GM23338 (cell line): ENCODE data around the gene FUT7. TPM values are rescaled to one million over a fixed set of nuclear protein-coding genes. Genes with fewer than 3 reads are reported as not detected.

ENCODE experiments used
- ATAC-seq: fragments of 200-7000 bp; cut with Tn5 transposase; 3 replicates; pipeline ENCODE4 v1.9.1; 2020
- DNase-seq: peaks from one replicate; pipeline ENCODE4 v3.0.0-alpha.2; 2015; ENCODE audit warnings: low spot score
- H2AFZ ChIP-seq: fragments of 200-600 bp; sonication (generic); 2 replicates; pipeline ENCODE4 v1.8.0; 2016; ENCODE audit warnings: antibody characterized with exemption, mild to moderate bottlenecking, moderate library complexity
- H3F3A ChIP-seq: fragments of 200-600 bp; sonication (generic); replicated peaks from 2 replicates; pipeline ENCODE4 v1.8.0; 2017; ENCODE audit warnings: antibody characterized with exemption, mixed run types, low read depth
- H3K27ac ChIP-seq: fragments of 200-600 bp; sonication (generic); 2 replicates; pipeline ENCODE4 v1.6.1; 2016; ENCODE audit warnings: low read depth
- H3K27me3 ChIP-seq: fragments of 200-600 bp; sonication (generic); 2 replicates; pipeline ENCODE4 v1.8.0; 2016; ENCODE audit warnings: mild to moderate bottlenecking, mixed run types, moderate library complexity; ENCODE audit not compliant: insufficient read depth
- H3K36me3 ChIP-seq: fragments of 200-600 bp; sonication (generic); 2 replicates; pipeline ENCODE4 v1.8.0; 2016; ENCODE audit warnings: mild to moderate bottlenecking; ENCODE audit not compliant: insufficient read depth
- H3K4me1 ChIP-seq: fragments of 200-600 bp; sonication (generic); 2 replicates; pipeline ENCODE4 v1.8.0; 2016; ENCODE audit warnings: mild to moderate bottlenecking, moderate library complexity; ENCODE audit not compliant: insufficient read depth
- H3K4me2 ChIP-seq: fragments of 200-600 bp; sonication (generic); 2 replicates; pipeline ENCODE4 v1.7.1; 2017; ENCODE audit warnings: mixed run types
- H3K4me3 ChIP-seq: fragments of 200-600 bp; sonication (generic); 2 replicates; pipeline ENCODE4 v1.6.1; 2016; ENCODE audit warnings: mixed run types
- H3K79me2 ChIP-seq: fragments of 200-600 bp; sonication (generic); replicated peaks from 2 replicates; pipeline ENCODE4 v1.8.0; 2017; ENCODE audit warnings: mild to moderate bottlenecking; ENCODE audit not compliant: insufficient read depth
- H3K9me2 ChIP-seq: fragments of 200-600 bp; sonication (generic); 2 replicates; pipeline ENCODE4 v1.8.0; 2017; ENCODE audit not compliant: insufficient read depth
- H4K20me1 ChIP-seq: fragments of 200-600 bp; sonication (generic); replicated peaks from 2 replicates; pipeline ENCODE4 v1.8.0; 2017; ENCODE audit warnings: mild to moderate bottlenecking; ENCODE audit not compliant: insufficient read depth
- H3K27ac Mint-ChIP-seq: 2 replicates; pipeline ENCODE4 v1.8.0; 2020; ENCODE audit warnings: inconsistent platforms, mild to moderate bottlenecking, moderate library complexity, mixed read lengths
- H3K27me3 Mint-ChIP-seq: 3 replicates; pipeline ENCODE4 v1.8.0; 2022; ENCODE audit warnings: low read depth, mild to moderate bottlenecking, moderate library complexity, mixed read lengths, inconsistent platforms; ENCODE audit not compliant: insufficient read depth, poor library complexity
- H3K36me3 Mint-ChIP-seq: 3 replicates; pipeline ENCODE4 v1.8.0; 2021; ENCODE audit warnings: low read depth, mild to moderate bottlenecking, inconsistent platforms, moderate library complexity, mixed read lengths
- H3K4me1 Mint-ChIP-seq: 3 replicates; pipeline ENCODE4 v1.8.0; 2020; ENCODE audit warnings: mild to moderate bottlenecking, inconsistent platforms, mixed read lengths
- H3K4me3 Mint-ChIP-seq: 3 replicates; pipeline ENCODE4 v1.8.0; 2021; ENCODE audit warnings: moderate library complexity, mild to moderate bottlenecking, inconsistent platforms, mixed read lengths
- H3K9me3 Mint-ChIP-seq: 3 replicates; pipeline ENCODE4 v1.8.0; 2020; ENCODE audit warnings: moderate library complexity, mild to moderate bottlenecking, inconsistent platforms, mixed read lengths
- CREB1 ChIP-seq: fragments of 250-450 bp; sonication (Bioruptor Pico); IDR thresholded peaks from 2 replicates; pipeline ENCODE4 v1.5.0; 2020; ENCODE audit warnings: low read depth, mild to moderate bottlenecking, moderate library complexity
- CTCF ChIP-seq, 2 experiments: fragments of 200-600 bp in 1 of 2; sonication (generic) in 1 of 2; conservative IDR thresholded peaks; 2 replicates each; pipeline versions ENCODE4 v1.5.1 to v1.6.1; 2016 to 2017; ENCODE audit warnings: antibody characterized with exemption in 2 of 2, low read depth in 2 of 2, mild to moderate bottlenecking in 2 of 2, moderate library complexity in 1 of 2
- EZH2 ChIP-seq: fragments of 200-600 bp; sonication (generic); IDR thresholded peaks from one replicate; pipeline ENCODE4 v1.8.0; 2017; ENCODE audit warnings: antibody characterized with exemption, mild to moderate bottlenecking, low read depth; ENCODE audit not compliant: unreplicated experiment
- EZH2phosphoT487 ChIP-seq: fragments of 200-600 bp; sonication (generic); IDR thresholded peaks from one replicate; pipeline ENCODE4 v1.8.1; 2018; ENCODE audit warnings: antibody characterized with exemption; ENCODE audit not compliant: unreplicated experiment
- JUNB ChIP-seq: IDR thresholded peaks from one replicate; pipeline ENCODE4 v1.6.1; 2016; ENCODE audit warnings: antibody characterized with exemption; ENCODE audit not compliant: unreplicated experiment
- NANOG ChIP-seq: IDR thresholded peaks from 2 replicates; pipeline ENCODE4 v1.6.1; 2016; ENCODE audit warnings: antibody characterized with exemption, borderline replicate concordance
- REST ChIP-seq: IDR thresholded peaks from one replicate; pipeline ENCODE4 v1.6.1; 2018; ENCODE audit warnings: antibody characterized with exemption; ENCODE audit not compliant: unreplicated experiment
- ZNF331 ChIP-seq: fragments of 250-450 bp; sonication (Bioruptor Pico); IDR thresholded peaks from 2 replicates; pipeline ENCODE4 v1.5.0; 2020; ENCODE audit warnings: low read depth, mild to moderate bottlenecking, moderate library complexity
- polyA plus RNA-seq: library from polyadenylated mRNA; unstranded; fragments of >200 nt; fragmentation: Nextera tagmentation; extraction: Ambion mirVana; gene quantifications from 2 replicates; pipeline ENCODE4 v1.2.1, GENCODE V29; 2016
- total RNA-seq: library from RNA; depleted of rRNA; stranded (reverse); fragments of >200 nt; shearing (Covaris generic); gene quantifications from 2 replicates; pipeline ENCODE4 v1.2.3, GENCODE V29; 2014

Gene FUT7
- total and polyA plus RNA-seq, 2 experiments from 2014 or later, result not detected

DNA sequence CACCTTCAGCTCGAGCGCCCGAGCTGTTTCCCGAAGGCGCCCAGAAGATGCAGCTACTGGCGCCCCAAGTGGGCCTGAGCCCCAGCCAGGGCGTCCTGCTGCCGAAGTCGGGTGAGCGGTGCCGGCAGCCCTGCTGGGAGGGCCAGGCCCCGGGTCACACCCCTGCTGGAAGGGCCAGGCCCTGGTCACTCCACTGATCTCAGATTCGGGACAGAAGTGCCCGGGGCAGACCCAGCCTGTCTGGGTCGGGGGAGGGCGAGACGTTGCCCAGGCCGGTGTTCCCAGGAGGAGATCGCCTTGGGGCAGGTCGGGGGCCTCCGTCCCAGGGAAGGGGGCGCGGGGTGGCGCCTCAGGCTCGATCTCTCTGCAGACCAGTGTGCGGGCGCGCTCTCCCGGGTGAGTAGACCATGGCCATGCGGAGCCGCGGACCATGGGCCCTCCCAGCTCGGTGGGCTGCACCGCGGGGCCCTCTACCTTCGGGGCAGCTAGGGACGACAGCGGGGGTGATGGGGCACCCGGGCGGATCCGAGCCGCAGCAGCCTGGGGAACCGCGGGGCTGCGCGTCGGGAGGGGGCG, 46.8 kb downstream of the FUT7 start:
- peaks cover 27% of the 10 kb centered on the region for H3K27me3 Mint-ChIP-seq
- Histone ChIP-seq H4K20me1 (no peaks in the 10 kb centered on the region), H3K36me3 (no peaks in the 10 kb centered on the region), H3K4me3 (peak overlapping the region; percentile 68), H3K4me2 (peak overlapping the region; percentile 93), H3K79me2 (no peaks in the 10 kb centered on the region), H3K9me2 (no peaks in the 10 kb centered on the region), H3K27ac (no peak overlapping the region), H2AFZ (peak overlapping the region; percentile 94), H3K27me3 (peaks cover 39% of the 10 kb centered on the region), H3F3A (no peaks in the 10 kb centered on the region), H3K4me1 (peaks cover 3% of the 10 kb centered on the region; the same call in 1 of the 2 replicates)
- H3K9me3 Mint-ChIP-seq, result no peaks in the 10 kb centered on the region
- no peaks in the 10 kb centered on the region; the same call in 2 of the 3 replicates for H3K4me1 Mint-ChIP-seq
- H3K36me3 Mint-ChIP-seq, result no peaks in the 10 kb centered on the region; the same call in 2 of the 3 replicates
- H3K4me3 Mint-ChIP-seq, result peak overlapping the region; percentile 46; the same call in 2 of the 3 replicates
- ATAC-seq, result peak; percentile 55
- peak; percentile 53 for DNase-seq
- TF ChIP-seq EZH2phosphoT487 (no peak), CTCF (conservative IDR thresholded peaks at IDR 0.05; ENCODE audit: low read depth in 2 of 2) (no peak), EZH2 (peak; percentile 39), JUNB (no peak), ZNF331 (CRISPR knock-in tag) (no peak)
- no peak overlapping the region for H3K27ac Mint-ChIP-seq

- no peaks in the 10 kb centered on the region for H3K36me3 ChIP-seq
Observed at GRCh38 chr9:136984464-136985026, 47.3 kb downstream of the FUT7 start.

More at GRCh38 chr9:136984464-136985026, 47.3 kb downstream of the FUT7 start:
- no peaks in the 10 kb centered on the region for H3F3A ChIP-seq
- H3K9me2 ChIP-seq, result no peaks in the 10 kb centered on the region
- no peaks in the 10 kb centered on the region for H4K20me1 ChIP-seq
- peaks cover 3% of the 10 kb centered on the region; the same call in 1 of the 2 replicates for H3K4me1 ChIP-seq
- DNase-seq, result peak; percentile 59
- no peak overlapping the region for H3K27ac ChIP-seq
- Mint-ChIP-seq H3K27ac (no peak overlapping the region), H3K4me1 (no peaks in the 10 kb centered on the region; the same call in 2 of the 3 replicates), H3K4me3 (peak overlapping the region; percentile 46; the same call in 2 of the 3 replicates), H3K36me3 (no peaks in the 10 kb centered on the region; the same call in 2 of the 3 replicates), H3K27me3 (peaks cover 22% of the 10 kb centered on the region), H3K9me3 (no peaks in the 10 kb centered on the region)
- peak overlapping the region; percentile 94 for H2AFZ ChIP-seq
- H3K4me3 ChIP-seq, result peak overlapping the region; percentile 68
- peak overlapping the region; percentile 93 for H3K4me2 ChIP-seq
- no peaks in the 10 kb centered on the region for H3K79me2 ChIP-seq
- TF ChIP-seq NANOG (no peak), EZH2 (no peak), CREB1 (no peak), REST (no peak), CTCF (conservative IDR thresholded peaks at IDR 0.05; ENCODE audit: low read depth in 2 of 2) (no peak)
- ATAC-seq, result peak; percentile 42
- peaks cover 39% of the 10 kb centered on the region for H3K27me3 ChIP-seq
